GM12801 (cell line): Measurements from ENCODE around the gene CNBD2.

Source experiments
- CTCF ChIP-seq: IDR thresholded peaks from one replicate; pipeline ENCODE4 v1.5.1; 2011; ENCODE audit warnings: control low read depth; ENCODE audit not compliant: insufficient read length; ENCODE audit errors: extremely low read depth

CNBD2 gene

DNA sequence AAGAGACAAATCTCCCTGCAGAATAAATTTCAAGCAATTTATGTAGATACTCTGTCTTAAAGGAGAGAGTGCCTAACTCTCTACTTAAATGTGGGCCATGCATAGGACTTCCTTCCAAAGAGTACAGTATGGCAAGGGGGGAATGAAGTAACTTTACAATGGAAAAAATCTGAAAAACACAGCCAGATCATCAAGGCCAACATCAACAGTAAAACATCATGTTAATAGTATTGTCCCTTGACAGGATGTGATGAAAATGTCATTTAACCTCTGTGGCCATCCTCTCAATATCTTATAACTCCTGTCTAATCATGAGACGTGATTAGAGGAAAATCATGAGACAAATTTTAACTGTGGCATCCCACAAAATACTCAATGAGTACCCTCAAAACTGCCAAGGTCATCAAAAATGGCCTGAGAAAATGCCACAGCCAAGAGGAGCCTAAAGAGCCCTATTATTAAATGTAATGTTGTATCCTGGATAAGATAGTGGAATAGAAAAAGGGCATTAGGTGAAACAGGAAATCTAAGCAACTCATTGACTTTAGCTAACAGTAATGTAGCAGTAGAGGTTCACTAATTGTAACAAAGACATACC lies 47.5 kb downstream of the CNBD2 start:
- no peak for TF ChIP-seq CTCF

GRCh38 chr20:36017048-36017951 lies 48.9 kb downstream of the CNBD2 start:
- no peak for TF ChIP-seq CTCF

- TF ChIP-seq CTCF: no peak
Measured at GRCh38 chr20:36018208-36018988, 50.0 kb downstream of the CNBD2 start.

DNA sequence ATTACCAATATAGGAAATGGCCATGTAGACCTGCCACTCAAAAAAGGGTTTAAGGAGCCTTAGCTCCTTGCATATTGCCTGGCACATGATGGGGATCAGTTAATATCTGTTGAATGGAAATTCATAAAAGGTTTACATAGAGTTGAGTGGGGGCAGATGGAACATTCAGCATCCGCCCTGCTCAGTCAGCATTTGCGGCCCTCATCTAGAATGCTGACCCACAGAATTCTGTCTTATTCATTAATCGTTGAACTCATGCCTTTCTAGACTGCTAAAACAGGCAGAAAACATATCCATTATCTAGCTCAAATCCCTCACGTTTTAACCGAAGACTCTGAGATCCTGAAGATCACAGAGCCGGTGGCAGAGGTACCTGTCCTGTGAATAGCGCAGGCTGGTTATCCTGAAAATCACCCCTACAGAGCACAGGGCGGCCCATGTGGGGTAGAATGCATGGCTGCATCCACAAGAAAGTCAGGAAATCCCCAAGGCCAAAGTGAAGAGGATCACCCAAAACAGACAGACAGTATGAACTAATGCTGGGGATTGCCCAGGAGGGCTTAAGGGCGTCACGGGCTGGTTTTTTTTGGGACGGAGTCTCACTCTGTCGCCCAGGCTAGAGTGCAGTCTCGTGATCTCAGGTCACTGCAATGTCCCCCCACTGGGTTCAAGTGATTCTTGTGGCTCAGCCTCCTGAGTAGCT lies 59.9 kb downstream of the CNBD2 start:
- no peak for TF ChIP-seq CTCF

- TF ChIP-seq CTCF: no peak
Measured at GRCh38 chr20:36030149-36030548, 61.8 kb downstream of the CNBD2 start.

- TF ChIP-seq CTCF: no peak
Measured at GRCh38 chr20:36031806-36032205, 63.4 kb downstream of the CNBD2 start.

GRCh38 chr20:36034875-36035274 lies 66.5 kb downstream of the CNBD2 start:
- no peak for TF ChIP-seq CTCF
